Adrenal gland (tissue), 12 donors: Measurements from ENCODE around the gene MISFA. TPM values are rescaled to one million over a fixed set of nuclear protein-coding genes. Genes with fewer than 3 reads are reported as not detected.

Source experiments
- DNase-seq, 7 donors: peaks; one replicate each; pipeline ENCODE4 v3.0.0-alpha.2; 2019 to 2020
- H3K27ac ChIP-seq, 5 donors: fragments of 200-600 bp; sonication (generic) in 4 of 5; 1 replicate in 3 of 5; 2 replicates in 2 of 5; pipeline versions ENCODE4 v1.5.1 to v1.8.0; 2016 to 2020; ENCODE audit warnings: mild to moderate bottlenecking in 1 of 5
- H3K27me3 ChIP-seq: fragments of 200-600 bp; 2 replicates; pipeline ENCODE4 v1.8.0; 2021
- H3K36me3 ChIP-seq, 2 donors: fragments of 200-600 bp; replicated peaks in 1 of 2; 1 replicate in 1 of 2; 2 replicates in 1 of 2; pipeline versions ENCODE4 v1.5.1 to v1.8.0; 2018 to 2022
- H3K4me1 ChIP-seq, 2 donors: fragments of 200-600 bp; replicated peaks in 1 of 2; 1 replicate in 1 of 2; 2 replicates in 1 of 2; pipeline versions ENCODE4 v1.5.1 to v1.8.0; 2018 to 2021
- H3K4me3 ChIP-seq, 4 donors: fragments of 200-600 bp; sonication (generic) in 3 of 4; one replicate each; pipeline ENCODE4 v1.5.1; 2016 to 2018
- H3K9me3 ChIP-seq, 3 donors: fragments of 200-600 bp; sonication (generic) in 1 of 3; replicated peaks in 1 of 3; 1 replicate in 2 of 3; 2 replicates in 1 of 3; pipeline versions ENCODE4 v1.5.1 to v1.8.0; 2016 to 2021
- POLR2A ChIP-seq, 2 donors: fragments of 450-650 bp; IDR thresholded peaks; one replicate each; pipeline ENCODE4 v1.6.1; 2017; ENCODE audit warnings: antibody characterized with exemption in 2 of 2, mild to moderate bottlenecking in 2 of 2, moderate library complexity in 1 of 2
- WGBS, 4 donors: extraction: QIAGEN DNeasy Blood & Tissue Kit in 2 of 4; methylation state at CpG; one replicate each; pipeline versions ENCODE4 v1.1.5 to v1.1.7; 2013 to 2017; 5-methylcytosine and 5-hydroxymethylcytosine counted together
- intact Hi-C, 2 donors: fragments of 100-400 bp; cut with DNase I; formaldehyde crosslinking; loops; one replicate each; pipeline versions ENCODE4 v1.14.1 to v1.15.0; 2022 to 2023
- polyA plus RNA-seq, 3 donors: library from polyadenylated mRNA; stranded (reverse); fragments of 200-250 nt in 2 of 3; fragments of 350-450 nt in 1 of 3; fragmentation: Illumina TruSeq in 1 of 3; extraction: RNeasy Lipid Tissue Mini Kit (QIAGEN cat#74804) in 1 of 3; gene quantifications; one replicate each; pipeline ENCODE4 v1.2.3, GENCODE V29; 2013 to 2014
- total RNA-seq, 9 donors: library from RNA; depleted of rRNA in 4 of 9; stranded (reverse); fragments of >200 nt in 4 of 9; fragments of 120-200 nt in 1 of 9; fragmentation: NEBNext Ultra II Directional in 1 of 9; extraction: Animal tissue kit (Norgen Biotek cat#: 25700) in 1 of 9; gene quantifications; one replicate each; pipeline versions ENCODE4 v1.1.0 to v1.2.4, GENCODE V29; 2013 to 2023
- TF ChIP-seq, protein P1 (sequence below), 6 experiments: fragments of 450-650 bp in 4 of 6; fragments of 200-600 bp in 2 of 6; sonication (generic) in 1 of 6; IDR thresholded peaks; 1 replicate in 5 of 6; 2 replicates in 1 of 6; pipeline versions ENCODE4 v1.5.1 to v1.8.0; 2016 to 2021; ENCODE audit warnings: antibody characterized with exemption in 6 of 6, mild to moderate bottlenecking in 2 of 6, moderate library complexity in 1 of 6
- donor health status: healthy with polysubstance abuse.
- donor health status: Bipolar disorder and iron deficiency.
- donor health status: DM: yes; HTN: yes; CAD: no.
- donor health status: DM: no; HTN: no; CAD: no.
- donor health status: DM: no; HTN: no; CAD: no.
- donor health status: DM: yes; HTN: yes; CAD: no.

Gene MISFA
- total and polyA plus RNA-seq, 12 donors = 0.55 to 17.3 (median 3.7) TPM; not detected in 2

DNA sequence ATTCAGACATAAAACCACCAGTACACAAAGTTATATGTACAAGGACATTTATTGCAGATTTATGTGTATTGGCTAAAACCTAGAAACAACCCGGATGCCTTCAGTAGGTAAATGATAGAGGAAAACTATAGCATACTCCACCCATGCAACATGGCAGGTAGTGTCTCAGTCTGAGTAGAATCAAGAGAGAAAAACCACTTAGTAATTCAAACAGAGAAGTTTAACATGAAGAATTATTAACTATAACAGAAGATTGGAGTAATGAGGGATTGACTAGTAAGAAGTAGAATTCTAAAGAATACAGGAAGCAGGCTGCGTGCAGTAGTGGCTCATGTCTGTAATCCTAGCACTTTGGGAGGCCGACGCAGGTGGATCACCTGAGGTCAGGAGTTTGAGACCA, 50.8 kb downstream of the MISFA start:
- no peak overlapping the region for H3K4me3 ChIP-seq
- no peaks in the 10 kb centered on the region for H3K27me3 ChIP-seq
- no peaks in the 10 kb centered on the region for H3K4me1 ChIP-seq
- H3K36me3 ChIP-seq = no peaks in the 10 kb centered on the region
- no peak for DNase-seq
- TF ChIP-seq POLR2A (IDR thresholded peaks at IDR 0.05) = no peak
- TF ChIP-seq, protein P1, sequence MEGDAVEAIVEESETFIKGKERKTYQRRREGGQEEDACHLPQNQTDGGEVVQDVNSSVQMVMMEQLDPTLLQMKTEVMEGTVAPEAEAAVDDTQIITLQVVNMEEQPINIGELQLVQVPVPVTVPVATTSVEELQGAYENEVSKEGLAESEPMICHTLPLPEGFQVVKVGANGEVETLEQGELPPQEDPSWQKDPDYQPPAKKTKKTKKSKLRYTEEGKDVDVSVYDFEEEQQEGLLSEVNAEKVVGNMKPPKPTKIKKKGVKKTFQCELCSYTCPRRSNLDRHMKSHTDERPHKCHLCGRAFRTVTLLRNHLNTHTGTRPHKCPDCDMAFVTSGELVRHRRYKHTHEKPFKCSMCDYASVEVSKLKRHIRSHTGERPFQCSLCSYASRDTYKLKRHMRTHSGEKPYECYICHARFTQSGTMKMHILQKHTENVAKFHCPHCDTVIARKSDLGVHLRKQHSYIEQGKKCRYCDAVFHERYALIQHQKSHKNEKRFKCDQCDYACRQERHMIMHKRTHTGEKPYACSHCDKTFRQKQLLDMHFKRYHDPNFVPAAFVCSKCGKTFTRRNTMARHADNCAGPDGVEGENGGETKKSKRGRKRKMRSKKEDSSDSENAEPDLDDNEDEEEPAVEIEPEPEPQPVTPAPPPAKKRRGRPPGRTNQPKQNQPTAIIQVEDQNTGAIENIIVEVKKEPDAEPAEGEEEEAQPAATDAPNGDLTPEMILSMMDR (IDR thresholded peaks at IDR 0.05) = no peak
- no peaks in the 10 kb centered on the region for H3K9me3 ChIP-seq
- no peak overlapping the region for H3K27ac ChIP-seq
- intact Hi-C loops = no loop called here
- WGBS, 4 donors = 64 to 93% (median 71%) methylated on average over 4 of the region's 4 CpGs

DNA sequence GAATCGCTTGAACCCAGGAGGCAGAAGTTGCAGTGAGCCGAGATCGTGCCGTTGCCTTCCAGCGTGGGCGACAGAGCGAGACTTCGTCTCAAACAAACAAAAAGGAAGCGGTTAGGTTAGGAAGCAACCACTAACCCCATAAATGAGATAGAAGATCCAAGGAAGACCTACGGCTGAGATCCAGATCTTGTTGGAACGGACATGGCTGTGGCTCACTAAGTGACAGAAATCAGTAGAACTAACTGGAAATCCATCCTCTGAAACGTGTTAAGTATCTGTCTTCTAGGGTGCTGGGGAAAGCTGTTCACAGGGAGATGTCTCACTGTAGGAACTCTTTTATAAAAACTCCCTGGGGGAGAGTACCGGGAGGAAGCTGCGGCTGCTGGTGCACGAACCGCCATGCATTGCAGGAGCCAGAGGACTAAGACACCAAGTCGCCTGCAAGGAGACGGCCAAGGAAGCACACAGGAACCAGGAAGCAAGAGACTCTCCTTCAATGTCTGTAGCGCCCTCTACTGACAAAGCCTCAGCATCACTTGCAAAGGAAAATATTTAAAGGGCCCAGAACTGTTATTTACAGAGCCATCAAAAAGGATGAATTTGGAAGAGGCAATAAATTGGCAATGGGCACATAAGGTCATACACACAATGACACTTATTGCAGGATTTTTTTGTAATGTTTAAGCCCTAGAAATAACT, 51.4 kb downstream of the MISFA start:
- Histone ChIP-seq H3K9me3 (no peaks in the 10 kb centered on the region), H3K27me3 (no peaks in the 10 kb centered on the region), H3K36me3 (no peaks in the 10 kb centered on the region), H3K27ac (no peak overlapping the region), H3K4me1 (no peaks in the 10 kb centered on the region), H3K4me3 (no peak overlapping the region)
- TF ChIP-seq, protein P1 (IDR thresholded peaks at IDR 0.05) = peak; percentile 26 to 54 (median 42)
- no peak for TF ChIP-seq POLR2A (IDR thresholded peaks at IDR 0.05)
- WGBS, 4 donors = 73 to 81% (median 74%) methylated on average over 19 of the region's 19 CpGs
- peak in 6 of 7 donors; percentile 27 to 60 (median 41) for DNase-seq
- intact Hi-C loops = no loop called here

Other genes starting within 250 kb of the MISFA start
- gene LDHA, start 205.2 kb upstream of the MISFA start, total RNA-seq = 100 to 1,000 TPM; 329 to 737 (median 474) TPM
- gene LDHA, start 205.2 kb upstream of the MISFA start, polyA plus RNA-seq = 1,000 to 10,000 TPM in 1 of 3 donors, 100 to 1,000 TPM in 2; 130 to 2,236 (median 296) TPM
- gene LDHC, start 187.5 kb upstream of the MISFA start, total RNA-seq = 1 to 10 TPM in 3 of 9 donors, not detected in 6; 1.0 to 2.3 (median 1.5) TPM
- gene LDHC, start 187.5 kb upstream of the MISFA start, polyA plus RNA-seq = under 1 TPM; 0.18 to 0.88 (median 0.80) TPM
- gene LDHAL6A, start 143.9 kb upstream of the MISFA start, total RNA-seq = 1 to 10 TPM in 1 of 9 donors, not detected in 8; 1.4 TPM
- under 1 TPM in 2 of 3 donors, not detected in 1; 0.08 to 0.13 TPM for gene LDHAL6A, start 143.9 kb upstream of the MISFA start, polyA plus RNA-seq
- 100 to 1,000 TPM in 4 of 9 donors, 10 to 100 TPM in 5; 56.4 to 263 (median 74.3) TPM for gene TSG101, start 72.8 kb upstream of the MISFA start, total RNA-seq
- 100 to 1,000 TPM in 1 of 3 donors, 10 to 100 TPM in 2; 33.1 to 208 (median 37.2) TPM for gene TSG101, start 72.8 kb upstream of the MISFA start, polyA plus RNA-seq
- 10 to 100 TPM in 8 of 9 donors, 1 to 10 TPM in 1; 9.6 to 32.8 (median 25.9) TPM for gene UEVLD, start 11.1 kb upstream of the MISFA start, total RNA-seq
- gene UEVLD, start 11.1 kb upstream of the MISFA start, polyA plus RNA-seq = 10 to 100 TPM in 1 of 3 donors, 1 to 10 TPM in 2; 4.1 to 29.4 (median 6.0) TPM
- 10 to 100 TPM; 11.1 to 36.8 (median 18.7) TPM for gene SPTY2D1, start 34.6 kb downstream of the MISFA start, total RNA-seq
- gene SPTY2D1, start 34.6 kb downstream of the MISFA start, polyA plus RNA-seq = 10 to 100 TPM in 1 of 3 donors, 1 to 10 TPM in 2; 2.5 to 44.5 (median 3.1) TPM
- gene TMEM86A, start 99.0 kb downstream of the MISFA start, total RNA-seq = 10 to 100 TPM in 3 of 9 donors, 1 to 10 TPM in 6; 3.7 to 22.7 (median 9.3) TPM
- gene TMEM86A, start 99.0 kb downstream of the MISFA start, polyA plus RNA-seq = 1 to 10 TPM; 1.8 to 3.2 (median 3.2) TPM
- gene IGSF22, start 126.4 kb downstream of the MISFA start, total RNA-seq = 1 to 10 TPM in 4 of 9 donors, under 1 TPM in 2, not detected in 3; 0.10 to 2.0 (median 1.2) TPM
- gene IGSF22, start 126.4 kb downstream of the MISFA start, polyA plus RNA-seq = under 1 TPM; 0.27 to 0.97 (median 0.44) TPM
- gene PTPN5, start 192.0 kb downstream of the MISFA start, total RNA-seq = under 1 TPM in 7 of 9 donors, not detected in 2; 0.06 to 0.44 (median 0.28) TPM
- gene PTPN5, start 192.0 kb downstream of the MISFA start, polyA plus RNA-seq = 1 to 10 TPM in 1 of 3 donors, under 1 TPM in 2; 0.15 to 1.3 (median 0.67) TPM